Activated CD8-positive, alpha-beta T cell treated with anti-CD3 and anti-CD28 coated beads, Interleukin-2, amount 10 ng/mL, durations not matched to agents 7 days and 5 days (primary cell): ENCODE measurements around the gene PDE11A. TPM values are rescaled to one million over a fixed set of nuclear protein-coding genes. Genes with fewer than 3 reads are reported as not detected.

Experiments used
- ATAC-seq: fragments of 150-1000 bp; cut with Tn5 transposase; one replicate; pipeline ENCODE4 v1.10.0; 2021; ENCODE audit warnings: moderate library complexity
- CTCF ChIA-PET: fragments of 350-600 bp; sonication (Branson Sonifier 250); formaldehyde crosslinking; loops from one replicate; lab custom pipeline; 2021; ENCODE audit warnings: antibody characterized with exemption; lab: Charles Lee
- POLR2A ChIA-PET: fragments of 350-600 bp; sonication (Branson Sonifier 250); formaldehyde crosslinking; loops from one replicate; lab custom pipeline; 2021; ENCODE audit warnings: antibody characterized with exemption; lab: Charles Lee
- DNase-seq: peaks from one replicate; pipeline ENCODE4 v3.0.0-alpha.2; 2020
- H3K27ac Mint-ChIP-seq: one replicate; pipeline ENCODE4 v1.8.0; 2021; ENCODE audit warnings: mild to moderate bottlenecking, mixed read lengths
- H3K27me3 Mint-ChIP-seq: one replicate; pipeline ENCODE4 v1.8.0; 2021; ENCODE audit warnings: low read depth, mixed read lengths
- H3K36me3 Mint-ChIP-seq: one replicate; pipeline ENCODE4 v1.8.0; 2021; ENCODE audit warnings: low read depth, mixed read lengths
- H3K4me1 Mint-ChIP-seq: one replicate; pipeline ENCODE4 v1.8.0; 2021; ENCODE audit warnings: low read depth, mixed read lengths
- H3K4me3 Mint-ChIP-seq: one replicate; pipeline ENCODE4 v1.8.0; 2021; ENCODE audit warnings: mild to moderate bottlenecking, mixed read lengths
- H3K9me3 Mint-ChIP-seq: one replicate; pipeline ENCODE4 v1.8.0; 2022; ENCODE audit warnings: mixed read lengths; ENCODE audit not compliant: insufficient read depth
- total RNA-seq, 2 experiments: library from RNA; stranded (reverse); gene quantifications; one replicate each; pipeline ENCODE4 v1.2.3, GENCODE V29; 2021

The PDE11A gene
- total RNA-seq, 2 experiments from 2014 or later: not detected

GRCh38 chr2:177676636-177677035 lies 395.9 kb downstream of the PDE11A start:
- peaks cover 10% of the 10 kb centered on the region for H3K27me3 Mint-ChIP-seq
- no peaks in the 10 kb centered on the region for H3K9me3 Mint-ChIP-seq
- H3K27ac Mint-ChIP-seq: no peak overlapping the region
- no peaks in the 10 kb centered on the region for H3K36me3 Mint-ChIP-seq
- DNase-seq (no peak), ATAC-seq (no peak)
- H3K4me1 Mint-ChIP-seq: no peaks in the 10 kb centered on the region
- H3K4me3 Mint-ChIP-seq: no peak overlapping the region
- CTCF ChIA-PET: interaction anchor here (0.9 kb wide), 1 partner anchor 341 kb away, joined by 3 read pairs; no protein-coding TSS in a partner anchor
- POLR2A ChIA-PET: no interaction called here

GRCh38 chr2:177675825-177676224 lies 396.8 kb downstream of the PDE11A start:
- H3K36me3 Mint-ChIP-seq: no peaks in the 10 kb centered on the region
- no peaks in the 10 kb centered on the region for H3K9me3 Mint-ChIP-seq
- ATAC-seq (no peak), DNase-seq (no peak)
- peaks cover 5% of the 10 kb centered on the region for H3K4me1 Mint-ChIP-seq
- POLR2A ChIA-PET: interaction anchor here (0.8 kb wide), 1 partner anchor 16 kb away, joined by 4 read pairs; no protein-coding TSS in a partner anchor
- H3K27ac Mint-ChIP-seq: no peak overlapping the region
- H3K4me3 Mint-ChIP-seq: no peak overlapping the region
- CTCF ChIA-PET: interaction anchor here (0.9 kb wide), 1 partner anchor 341 kb away, joined by 3 read pairs; no protein-coding TSS in a partner anchor
- peaks cover 10% of the 10 kb centered on the region for H3K27me3 Mint-ChIP-seq

GRCh38 chr2:177675350-177675821 lies 397.2 kb downstream of the PDE11A start:
- peaks cover 9% of the 10 kb centered on the region for H3K4me1 Mint-ChIP-seq
- H3K36me3 Mint-ChIP-seq: no peaks in the 10 kb centered on the region
- ChIA-PET POLR2A (interaction anchor here (0.8 kb wide), 1 partner anchor 16 kb away, joined by 4 read pairs; no protein-coding TSS in a partner anchor), CTCF (no interaction called here)
- ATAC-seq (no peak), DNase-seq (no peak)
- H3K4me3 Mint-ChIP-seq: no peak overlapping the region
- peaks cover 10% of the 10 kb centered on the region for H3K27me3 Mint-ChIP-seq
- H3K27ac Mint-ChIP-seq: no peak overlapping the region
- H3K9me3 Mint-ChIP-seq: no peaks in the 10 kb centered on the region

GRCh38 chr2:177673602-177674595 lies 398.7 kb downstream of the PDE11A start:
- Mint-ChIP-seq H3K9me3 (no peaks in the 10 kb centered on the region), H3K4me3 (no peak overlapping the region), H3K27me3 (peaks cover 10% of the 10 kb centered on the region), H3K27ac (no peak overlapping the region), H3K4me1 (peaks cover 10% of the 10 kb centered on the region), H3K36me3 (no peaks in the 10 kb centered on the region)
- ChIA-PET POLR2A (no interaction called here), CTCF (no interaction called here)
- ATAC-seq (no peak), DNase-seq (no peak)

GRCh38 chr2:177671662-177672061 lies 400.9 kb downstream of the PDE11A start:
- DNase-seq (no peak), ATAC-seq (no peak)
- peaks cover 10% of the 10 kb centered on the region for H3K4me1 Mint-ChIP-seq
- no peak overlapping the region for H3K27ac Mint-ChIP-seq
- CTCF ChIA-PET: no interaction called here
- POLR2A ChIA-PET: no interaction called here
- no peaks in the 10 kb centered on the region for H3K27me3 Mint-ChIP-seq
- H3K36me3 Mint-ChIP-seq: no peaks in the 10 kb centered on the region
- no peaks in the 10 kb centered on the region for H3K9me3 Mint-ChIP-seq
- no peak overlapping the region for H3K4me3 Mint-ChIP-seq

- CTCF ChIA-PET: no interaction called here
- no peak overlapping the region for H3K27ac Mint-ChIP-seq
- H3K4me3 Mint-ChIP-seq: no peak overlapping the region
- POLR2A ChIA-PET: no interaction called here
- ATAC-seq (no peak), DNase-seq (no peak)
- H3K27me3 Mint-ChIP-seq: no peaks in the 10 kb centered on the region
- H3K4me1 Mint-ChIP-seq: peaks cover 16% of the 10 kb centered on the region
- no peaks in the 10 kb centered on the region for H3K9me3 Mint-ChIP-seq
- H3K36me3 Mint-ChIP-seq: no peaks in the 10 kb centered on the region
Measured at GRCh38 chr2:177670791-177671535, 401.6 kb downstream of the PDE11A start.

- DNase-seq (no peak), ATAC-seq (no peak)
- Mint-ChIP-seq H3K4me3 (no peak overlapping the region), H3K27me3 (no peaks in the 10 kb centered on the region), H3K4me1 (peaks cover 16% of the 10 kb centered on the region), H3K27ac (no peak overlapping the region), H3K9me3 (no peaks in the 10 kb centered on the region), H3K36me3 (no peaks in the 10 kb centered on the region)
- CTCF ChIA-PET: interaction anchor here (2.5 kb wide), 1 partner anchor 334 kb away, joined by 5 read pairs; no protein-coding TSS in a partner anchor
- POLR2A ChIA-PET: no interaction called here
Measured at GRCh38 chr2:177669625-177670330, 402.8 kb downstream of the PDE11A start.

- CTCF ChIA-PET: interaction anchor here (2.5 kb wide), 1 partner anchor 334 kb away, joined by 5 read pairs; no protein-coding TSS in a partner anchor
- POLR2A ChIA-PET: no interaction called here
- Mint-ChIP-seq H3K4me1 (peaks cover 16% of the 10 kb centered on the region), H3K9me3 (no peaks in the 10 kb centered on the region), H3K4me3 (no peak overlapping the region), H3K36me3 (no peaks in the 10 kb centered on the region), H3K27me3 (no peaks in the 10 kb centered on the region), H3K27ac (no peak overlapping the region)
- ATAC-seq: no peak
- no peak for DNase-seq
Measured at GRCh38 chr2:177669201-177669600, 403.4 kb downstream of the PDE11A start.

- no peaks in the 10 kb centered on the region for H3K9me3 Mint-ChIP-seq
- no peak for ATAC-seq
- no peak for DNase-seq
- no peak overlapping the region for H3K27ac Mint-ChIP-seq
- no peak overlapping the region for H3K4me3 Mint-ChIP-seq
- H3K27me3 Mint-ChIP-seq: no peaks in the 10 kb centered on the region
- CTCF ChIA-PET: interaction anchor here (0.9 to 2.5 kb wide), 2 partner anchors 64 to 333 kb away, joined by 3 to 5 read pairs; no protein-coding TSS in a partner anchor
- peaks cover 16% of the 10 kb centered on the region for H3K4me1 Mint-ChIP-seq
- H3K36me3 Mint-ChIP-seq: no peaks in the 10 kb centered on the region
- POLR2A ChIA-PET: interaction anchor here (0.6 kb wide), 1 partner anchor 493 kb away, joined by 3 read pairs; no protein-coding TSS in a partner anchor
Measured at GRCh38 chr2:177668617-177669016, 404.0 kb downstream of the PDE11A start.

- no peak overlapping the region for H3K4me3 Mint-ChIP-seq
- H3K36me3 Mint-ChIP-seq: no peaks in the 10 kb centered on the region
- POLR2A ChIA-PET: no interaction called here
- H3K4me1 Mint-ChIP-seq: peaks cover 16% of the 10 kb centered on the region
- ATAC-seq (no peak), DNase-seq (no peak)
- CTCF ChIA-PET: interaction anchor here (0.9 to 2.5 kb wide), 2 partner anchors 63 to 332 kb away, joined by 3 to 5 read pairs; no protein-coding TSS in a partner anchor
- H3K27ac Mint-ChIP-seq: no peak overlapping the region
- no peaks in the 10 kb centered on the region for H3K27me3 Mint-ChIP-seq
- H3K9me3 Mint-ChIP-seq: no peaks in the 10 kb centered on the region
Measured at GRCh38 chr2:177667626-177668025, 405.0 kb downstream of the PDE11A start.

- DNase-seq: no peak
- Mint-ChIP-seq H3K27me3 (no peaks in the 10 kb centered on the region), H3K4me1 (peaks cover 16% of the 10 kb centered on the region), H3K4me3 (no peak overlapping the region), H3K36me3 (no peaks in the 10 kb centered on the region), H3K9me3 (no peaks in the 10 kb centered on the region), H3K27ac (no peak overlapping the region)
- POLR2A ChIA-PET: no interaction called here
- ATAC-seq: no peak
- CTCF ChIA-PET: no interaction called here
Measured at GRCh38 chr2:177666408-177666807, 406.2 kb downstream of the PDE11A start.
